Fibroblast of peridontal ligament (primary cell): ENCODE data around the gene AUTS2.

Experiments
- DNase-seq: peaks from one replicate; pipeline ENCODE4 v3.0.0-alpha.2; 2010; ENCODE audit errors: extremely low read depth

The AUTS2 gene

DNA sequence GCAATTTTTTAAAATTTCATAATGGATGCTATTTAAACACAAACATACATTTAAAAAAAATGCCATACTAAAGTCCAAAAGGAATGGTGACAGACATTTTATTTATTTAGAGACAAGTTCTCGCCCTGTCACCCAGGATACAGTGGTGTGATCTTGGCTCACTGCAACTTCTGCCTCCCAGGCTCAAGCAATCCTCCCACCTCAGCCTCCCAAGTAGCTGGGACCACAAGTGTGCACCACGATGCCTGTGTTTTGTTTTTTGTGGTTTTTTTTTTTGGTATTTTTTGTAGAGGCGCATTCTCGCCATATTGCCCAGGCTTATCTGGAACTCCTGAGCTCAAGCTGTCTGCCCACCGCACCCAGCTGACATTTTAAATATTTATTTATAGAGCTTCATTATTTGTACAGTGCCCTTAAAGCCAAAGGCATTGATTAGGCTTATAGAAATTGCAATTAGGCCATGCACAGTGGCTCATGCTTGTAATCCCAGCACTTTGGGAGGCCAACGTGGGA lies 703.5 kb downstream of the AUTS2 start:
- DNase-seq = no peak

DNA sequence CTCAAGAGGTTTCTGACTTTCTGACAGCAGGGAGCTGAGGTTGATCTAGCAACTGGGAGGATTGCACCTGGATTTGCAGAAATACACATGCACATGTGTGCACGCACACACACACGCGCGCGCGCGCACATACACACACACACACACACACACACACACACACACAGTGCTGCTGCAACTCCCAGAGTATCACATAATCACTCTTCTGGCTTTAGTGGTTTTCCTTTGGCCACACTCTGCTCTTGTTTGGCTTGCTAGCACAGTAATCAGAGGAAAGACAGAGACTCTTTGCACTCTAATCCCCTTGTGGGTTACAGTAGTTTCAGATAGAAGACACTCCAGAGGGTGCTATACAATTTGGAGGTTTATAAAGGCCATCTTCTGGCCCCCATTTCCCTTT lies 705.0 kb downstream of the AUTS2 start:
- DNase-seq = no peak

DNA sequence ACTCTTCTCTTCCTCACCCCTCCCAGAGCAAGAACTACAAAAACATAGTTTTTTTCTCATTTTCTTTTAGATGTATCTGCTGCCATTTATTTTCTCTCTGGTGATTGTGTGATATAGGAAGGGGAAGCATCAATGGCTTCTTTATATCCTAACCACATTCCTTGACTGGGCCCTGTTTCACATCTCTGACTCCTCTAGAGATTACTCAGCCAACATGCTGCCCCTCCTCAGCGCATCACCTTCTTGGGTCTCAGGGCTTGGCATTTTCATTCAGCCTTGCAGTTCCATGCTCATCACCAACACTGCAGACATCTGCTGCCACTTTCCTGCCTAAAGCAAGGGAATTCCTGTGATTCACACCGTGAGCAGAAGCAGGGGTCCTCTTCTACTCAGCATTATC lies 705.5 kb downstream of the AUTS2 start:
- no peak for DNase-seq

DNA sequence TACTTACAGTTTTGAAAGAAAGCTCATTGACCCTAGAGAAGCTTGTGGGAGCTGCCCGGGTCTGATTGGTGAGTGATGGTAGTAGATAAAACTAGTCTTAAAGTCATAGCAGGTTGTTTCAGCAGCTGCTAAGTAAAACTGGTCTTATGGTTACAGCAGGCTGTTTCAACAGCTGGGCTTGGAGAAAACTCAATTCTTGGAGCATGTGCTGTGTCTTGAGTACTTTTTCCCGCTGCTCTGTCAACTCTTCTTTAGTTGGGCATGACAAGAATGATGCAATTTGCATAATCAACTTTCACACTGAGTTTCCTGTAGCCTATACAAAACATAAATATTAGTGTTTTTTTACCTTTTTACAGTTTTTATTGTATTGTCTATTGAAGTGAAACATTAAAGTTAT lies 707.9 kb downstream of the AUTS2 start:
- DNase-seq = no peak

DNA sequence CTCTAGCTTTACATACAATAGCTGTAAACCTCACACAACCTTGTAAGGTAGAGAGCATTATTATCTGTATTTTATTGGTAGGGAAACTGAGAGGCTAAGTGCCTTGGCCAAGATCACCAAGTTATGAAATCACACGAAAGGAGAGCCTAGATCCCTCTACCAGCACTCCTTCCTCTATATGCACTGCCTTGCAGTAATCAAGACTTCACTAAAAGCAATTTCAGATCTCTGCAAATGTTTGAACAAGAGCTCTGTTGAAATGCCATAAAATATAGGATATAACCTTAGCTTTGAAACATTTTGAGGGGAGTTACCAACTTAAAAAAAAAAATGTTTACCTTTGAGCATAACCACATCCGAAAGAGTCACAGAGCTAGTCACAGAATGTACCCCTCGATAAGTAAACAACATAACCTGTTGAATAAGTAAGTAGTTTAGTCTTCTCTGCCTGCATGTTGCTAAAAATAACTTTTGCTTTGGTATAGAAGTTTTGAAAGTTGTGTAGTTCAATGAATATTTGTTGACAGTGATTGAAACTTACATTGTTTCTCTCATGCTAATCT lies 709.4 kb downstream of the AUTS2 start:
- no peak for DNase-seq

DNA sequence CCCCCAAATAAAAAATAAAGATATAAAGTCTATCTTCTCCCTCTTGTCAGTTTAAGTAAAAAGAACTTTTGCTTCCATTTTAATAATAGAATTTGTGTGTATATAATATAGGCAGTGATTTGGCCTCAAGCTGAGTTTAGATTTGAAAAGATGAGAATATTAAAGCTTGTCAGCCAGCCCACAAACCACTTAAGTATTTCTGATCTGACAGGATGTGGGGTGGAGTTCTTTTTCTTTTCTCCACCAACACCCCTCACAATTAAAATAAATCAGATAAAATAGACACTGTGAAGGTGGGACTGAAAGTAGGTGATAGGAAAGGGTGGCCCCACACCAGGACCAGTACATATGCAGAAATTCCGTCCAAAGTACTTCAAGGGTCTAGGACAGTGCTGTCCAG lies 714.1 kb downstream of the AUTS2 start:
- no peak for DNase-seq

DNA sequence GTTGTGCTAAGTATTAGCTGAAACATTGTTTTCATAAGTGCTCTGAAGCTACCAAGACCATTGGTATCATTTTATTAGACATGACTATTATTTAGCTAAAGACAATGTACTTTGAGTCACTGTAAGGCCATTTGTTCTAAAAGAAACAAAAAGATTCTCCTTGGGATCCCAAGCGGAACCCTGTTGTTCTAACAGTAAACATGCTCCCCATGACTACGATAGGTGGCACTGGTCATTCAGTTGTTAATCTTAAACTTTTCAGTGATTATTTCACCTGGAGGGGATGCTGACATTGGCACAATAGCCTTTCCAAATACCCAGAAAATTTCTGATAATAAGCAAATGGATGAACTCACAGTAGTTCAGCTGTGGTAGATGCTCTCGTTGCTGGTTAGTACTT lies 715.0 kb downstream of the AUTS2 start:
- no peak for DNase-seq

DNA sequence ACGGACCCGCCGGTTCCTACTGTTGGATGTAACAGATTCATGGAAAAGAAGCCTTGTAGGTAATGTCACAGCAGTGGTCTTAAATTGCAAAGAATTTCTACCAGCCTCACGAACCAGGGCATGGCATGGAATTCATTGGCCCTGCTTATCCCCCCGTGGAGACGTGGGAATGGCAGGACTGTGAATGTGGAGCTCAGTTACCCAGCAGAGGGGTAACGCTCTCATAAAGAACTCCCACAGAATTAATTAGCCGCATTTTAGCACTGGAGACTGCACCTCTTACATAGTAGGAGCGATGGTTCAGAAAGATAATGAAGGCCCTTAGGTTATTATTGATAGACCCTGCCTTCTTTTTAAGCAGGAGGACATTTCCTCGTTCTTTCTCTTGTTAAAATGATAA lies 715.4 kb downstream of the AUTS2 start:
- no peak for DNase-seq

DNA sequence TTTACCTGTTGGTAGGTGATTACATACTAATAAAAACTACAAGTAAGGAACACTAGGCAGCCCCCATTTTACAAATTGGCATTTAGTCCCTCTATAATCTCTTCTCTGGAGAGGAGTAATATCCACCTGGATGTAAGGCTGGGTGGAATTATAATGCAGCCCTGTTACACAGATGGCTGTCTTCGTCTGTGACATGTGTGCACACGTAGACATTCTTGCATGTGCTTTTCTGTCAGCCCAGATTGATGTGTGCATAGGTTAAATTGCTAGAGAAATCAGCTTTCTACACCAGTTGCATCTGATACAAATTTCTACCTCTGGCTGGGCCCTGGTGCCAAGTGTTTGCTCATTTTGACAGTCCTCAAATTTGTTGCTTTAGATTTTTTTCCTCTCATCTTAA lies 715.9 kb downstream of the AUTS2 start:
- no peak for DNase-seq

DNA sequence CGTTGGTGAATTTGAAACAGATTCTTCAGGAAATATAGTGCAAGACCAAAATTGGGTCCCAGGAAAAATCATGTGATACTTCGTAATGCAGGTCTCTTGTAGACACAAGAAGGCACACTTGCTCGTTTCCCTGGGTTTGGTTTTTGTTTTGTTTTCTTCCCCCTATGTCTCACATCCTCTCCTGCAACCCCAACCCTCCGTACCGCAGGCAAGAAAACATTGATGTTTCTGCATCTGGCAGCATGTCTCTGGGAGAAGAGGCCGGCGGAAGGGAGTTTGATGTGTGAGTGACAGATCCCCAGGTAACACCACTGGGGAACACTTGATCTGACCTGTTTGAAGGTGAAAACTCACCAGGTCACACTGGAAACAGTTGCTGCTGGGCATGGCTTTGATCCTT lies 718.5 kb downstream of the AUTS2 start:
- DNase-seq = no peak

DNA sequence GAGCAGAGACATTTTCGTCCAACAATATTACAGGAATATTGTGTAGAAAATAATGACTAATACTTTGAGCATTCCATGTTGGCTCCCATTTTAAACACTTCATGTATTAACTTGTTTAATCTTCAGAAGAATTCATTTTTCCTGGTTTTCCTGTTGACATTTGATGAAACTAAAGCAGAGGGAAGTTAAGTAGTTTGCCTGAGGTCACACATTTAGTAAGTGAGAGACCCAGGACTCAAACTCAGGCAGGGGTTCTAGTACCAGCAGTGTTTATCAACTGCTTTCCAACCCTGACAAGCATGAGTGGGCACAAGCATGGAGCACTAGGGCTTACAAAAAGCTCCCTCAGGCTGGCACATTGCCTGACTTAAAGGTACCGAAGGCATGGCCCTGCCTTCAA lies 719.1 kb downstream of the AUTS2 start:
- no peak for DNase-seq

DNA sequence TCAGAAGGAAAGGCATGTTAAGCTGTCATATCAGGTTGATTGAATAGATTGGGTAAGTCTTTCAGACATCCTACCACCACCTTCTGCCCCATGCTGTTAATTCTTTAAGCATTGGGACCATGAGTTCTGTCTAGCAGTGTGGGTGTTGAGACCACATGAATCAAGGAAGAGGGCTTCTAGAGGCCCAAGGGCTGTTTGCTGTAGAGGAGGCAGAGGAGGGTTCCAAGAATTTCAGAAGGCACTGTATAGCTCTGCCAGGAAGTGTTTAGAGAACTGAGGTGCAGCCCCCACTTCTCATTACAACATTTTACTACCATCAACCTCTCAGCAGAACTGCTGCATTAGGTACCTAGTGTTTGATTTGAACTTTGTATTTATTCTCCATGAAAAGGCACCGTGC lies 720.2 kb downstream of the AUTS2 start:
- DNase-seq = no peak

DNA sequence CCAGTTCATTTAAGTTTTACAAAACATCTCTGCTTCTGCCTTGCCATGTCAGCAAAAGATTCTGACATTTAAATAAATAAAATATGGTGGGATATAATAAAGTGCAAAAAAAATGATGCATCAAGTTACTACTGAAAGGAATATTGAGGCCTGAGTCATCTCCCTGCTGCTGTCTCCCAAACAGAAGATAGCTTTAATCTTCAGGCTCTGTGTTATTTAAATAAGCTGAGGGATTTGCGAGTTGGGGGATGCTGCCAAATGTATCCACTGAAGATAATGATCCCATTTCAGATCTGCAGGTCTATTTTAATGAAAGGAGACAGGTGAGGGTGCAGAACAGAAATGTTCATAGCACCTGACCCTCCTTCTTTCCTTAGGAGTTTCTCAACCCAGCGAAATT lies 720.8 kb downstream of the AUTS2 start:
- no peak for DNase-seq

DNA sequence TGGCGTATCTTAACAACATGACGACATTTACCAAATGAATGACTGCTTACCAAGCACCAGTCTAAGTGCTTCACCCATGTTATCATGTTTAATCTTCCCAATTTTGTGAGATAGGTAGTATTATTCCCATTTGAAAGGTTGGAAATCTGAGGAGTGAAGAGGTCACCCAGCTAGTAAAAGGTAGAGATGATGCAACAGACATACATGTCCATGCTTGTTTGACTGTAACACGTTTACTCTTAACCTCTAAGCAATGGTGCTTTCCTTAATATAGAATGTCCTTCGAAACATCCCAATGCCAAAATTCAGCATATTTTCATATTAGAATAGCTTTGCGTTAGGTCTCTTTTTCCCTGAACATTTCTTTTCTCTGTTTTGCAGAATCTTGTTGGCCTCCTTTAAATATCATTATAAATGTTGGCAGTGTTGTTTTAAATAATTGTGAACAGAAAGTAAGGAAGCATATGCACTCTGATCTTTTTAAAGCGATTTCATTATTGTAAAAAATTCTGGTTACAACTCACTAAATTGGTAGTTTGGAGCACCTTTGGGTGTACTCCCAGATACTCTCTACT lies 722.8 kb downstream of the AUTS2 start:
- no peak for DNase-seq

DNA sequence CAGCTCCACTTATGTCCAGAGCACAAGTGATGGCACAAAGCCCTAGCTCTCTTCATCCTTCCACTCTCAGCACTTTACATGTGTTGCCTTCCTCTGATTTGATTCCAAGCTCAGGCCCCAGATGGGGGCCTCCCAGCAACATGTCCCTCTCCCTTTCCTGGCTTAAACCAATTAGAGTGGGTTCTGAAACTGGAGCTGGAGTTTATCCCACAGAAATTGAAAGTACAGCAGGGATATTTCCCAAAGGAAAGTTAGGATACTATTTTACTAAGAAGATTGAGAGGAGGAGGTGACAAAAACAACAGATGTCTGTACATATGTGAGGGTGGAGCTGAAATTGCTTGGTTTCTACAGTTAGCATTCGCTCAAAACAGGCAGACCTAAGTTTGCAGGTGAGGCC lies 724.6 kb downstream of the AUTS2 start:
- no peak for DNase-seq

DNA sequence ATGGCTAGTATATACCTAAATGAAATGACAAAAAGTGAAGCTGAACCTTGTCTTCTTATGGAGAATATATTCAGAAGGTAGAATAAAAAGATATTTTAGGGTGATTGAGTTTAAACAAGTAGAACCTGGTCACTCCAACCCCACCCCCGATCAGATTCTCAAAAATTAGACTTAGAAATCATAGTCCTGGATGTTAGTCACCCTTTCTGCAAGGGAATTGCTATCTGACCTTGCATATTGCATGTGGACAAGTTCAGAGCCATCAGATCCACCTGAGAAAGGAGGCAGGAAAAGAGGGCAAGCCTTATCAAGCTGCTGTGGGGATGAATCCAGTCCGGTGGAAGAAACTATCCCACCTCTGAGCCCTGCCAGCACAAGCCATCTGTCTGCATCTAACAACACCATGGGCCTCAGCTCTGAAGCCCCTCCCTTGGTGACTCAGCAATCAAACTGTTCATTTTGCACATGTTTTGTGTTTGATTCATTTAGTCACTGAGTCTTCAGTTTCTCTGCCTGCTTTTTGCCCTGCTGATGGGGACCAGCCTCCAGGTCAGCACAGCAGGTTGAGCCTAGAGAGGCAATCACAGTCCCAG lies 727.3 kb downstream of the AUTS2 start:
- peak; percentile 55 for DNase-seq

DNA sequence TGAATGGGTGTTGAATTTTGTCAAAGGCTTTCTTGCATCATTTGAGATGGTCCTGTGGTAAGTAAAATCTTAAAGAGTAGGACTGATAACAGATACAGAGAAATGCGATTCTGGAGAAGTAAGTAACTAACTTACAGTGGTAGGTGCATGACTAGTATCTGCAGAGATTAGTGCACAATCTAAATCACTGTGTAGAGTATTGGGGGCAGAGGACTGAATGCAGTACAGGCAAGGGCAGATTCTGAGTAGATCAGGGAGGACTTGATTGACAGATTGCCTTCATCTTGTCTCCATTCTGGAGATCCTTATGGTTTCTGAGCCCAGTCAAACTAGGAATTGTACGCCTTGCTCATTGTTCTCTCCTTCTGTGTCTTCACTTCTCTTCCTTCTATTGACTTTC lies 736.0 kb downstream of the AUTS2 start:
- DNase-seq = no peak

DNA sequence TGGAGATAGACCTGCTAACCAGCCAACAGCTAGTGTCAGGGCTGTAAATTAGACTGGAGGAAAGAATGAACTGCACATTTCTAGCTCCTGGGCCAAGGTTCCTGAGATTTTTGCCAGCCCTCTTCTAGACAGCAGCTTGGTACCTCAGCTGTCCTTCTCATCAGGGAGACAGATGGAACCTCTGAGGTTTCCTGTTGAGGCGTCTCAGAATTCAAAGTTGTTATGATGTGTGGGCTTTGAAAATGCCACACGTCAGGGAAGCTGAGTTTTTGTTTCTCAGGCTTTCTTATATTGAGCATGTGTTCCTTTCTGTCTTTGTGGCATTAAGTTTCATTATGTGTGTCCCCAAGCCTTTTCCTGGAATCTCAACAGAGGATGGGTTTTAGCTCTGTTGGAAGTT lies 736.6 kb downstream of the AUTS2 start:
- no peak for DNase-seq

DNA sequence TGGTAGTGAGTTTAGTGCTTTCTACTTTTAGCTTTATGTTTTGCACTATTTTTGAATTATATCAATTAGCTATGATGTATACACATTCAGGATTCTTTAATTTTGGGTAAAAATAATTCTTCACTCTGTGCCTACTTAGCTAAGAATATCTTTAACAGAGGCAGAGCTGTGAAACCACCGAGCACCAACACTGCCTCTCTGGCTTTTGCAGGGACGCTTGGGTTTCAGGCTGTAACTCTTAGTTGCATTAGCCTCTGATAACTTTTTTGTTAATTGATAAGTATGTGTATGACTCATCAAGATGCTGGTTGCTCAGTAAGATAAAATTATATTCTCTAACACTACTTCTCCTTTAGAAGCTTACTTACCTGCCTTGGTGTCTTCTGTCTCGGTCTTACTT lies 738.3 kb downstream of the AUTS2 start:
- DNase-seq = no peak

DNA sequence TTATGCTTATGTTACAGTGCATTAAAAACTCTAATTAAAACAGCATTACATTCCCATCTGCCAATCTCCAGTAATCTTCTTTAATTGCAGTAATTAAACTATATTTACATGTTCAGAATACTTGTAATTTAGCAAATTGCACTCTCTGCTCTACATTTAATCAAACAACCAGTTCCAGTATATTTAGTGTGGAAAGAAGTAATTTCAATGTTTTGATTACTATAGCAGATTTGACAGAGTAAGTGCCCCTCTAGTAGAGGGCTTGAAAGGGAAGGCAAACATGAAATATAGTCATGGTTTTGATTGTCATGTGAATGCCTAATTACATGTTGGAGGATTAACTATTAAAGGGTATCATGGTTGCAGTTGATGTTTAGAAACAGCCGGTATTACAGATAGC lies 739.7 kb downstream of the AUTS2 start:
- no peak for DNase-seq

DNA sequence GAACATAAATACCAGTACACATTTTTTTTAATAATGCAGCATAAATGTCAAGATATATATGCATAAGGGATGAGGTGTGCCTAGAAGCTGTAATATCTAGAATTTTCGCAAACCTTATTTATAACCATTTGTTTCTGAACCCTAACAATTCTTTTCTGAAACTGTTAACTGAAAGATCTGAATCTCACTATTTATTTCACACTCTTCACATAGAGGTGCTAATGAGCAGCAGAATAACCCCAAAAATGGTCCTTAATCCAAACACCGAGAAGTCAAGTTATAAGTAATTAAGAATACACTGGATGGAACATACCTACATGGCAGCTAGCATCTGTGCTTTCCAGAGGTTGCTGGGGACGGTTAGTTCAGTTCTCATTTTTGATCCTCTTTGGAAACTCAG lies 742.0 kb downstream of the AUTS2 start:
- DNase-seq = no peak

DNA sequence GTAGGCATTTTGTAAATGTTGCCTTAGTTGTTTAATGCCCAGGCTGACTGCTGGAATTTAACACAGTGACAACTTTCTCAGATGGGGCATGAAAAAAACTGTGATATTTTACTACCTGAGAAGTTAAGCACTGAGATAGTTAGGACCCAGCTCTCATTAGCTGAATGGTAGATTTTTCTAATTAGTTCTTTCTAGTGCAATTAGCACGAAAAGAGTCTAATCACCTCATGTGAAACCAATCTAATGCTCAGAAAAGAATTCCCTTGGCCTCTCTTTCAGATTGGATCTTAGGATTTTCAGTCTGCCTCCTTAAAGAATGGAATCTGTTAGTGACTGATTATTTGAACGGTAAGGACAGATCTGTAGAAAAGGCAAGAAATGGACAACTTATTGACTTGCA lies 743.2 kb downstream of the AUTS2 start:
- DNase-seq = no peak

DNA sequence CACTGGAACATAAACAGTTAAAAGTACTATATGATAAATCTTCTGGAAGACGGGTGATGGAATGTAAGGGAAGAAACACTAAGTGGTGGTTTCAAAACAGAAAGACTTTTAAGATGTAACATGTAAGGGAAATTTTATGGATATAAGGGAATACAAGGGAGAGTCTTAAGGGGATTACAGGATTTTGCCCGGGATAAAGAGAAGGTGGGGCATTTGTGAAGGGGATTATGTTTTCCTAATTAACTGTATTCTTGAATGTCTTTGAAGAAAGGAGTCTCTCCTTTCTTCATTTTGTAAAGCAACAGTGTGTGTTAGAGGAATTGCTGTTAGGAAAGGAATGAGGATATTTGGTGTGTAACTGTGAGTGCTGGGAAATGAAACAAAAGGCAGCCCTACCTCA lies 745.2 kb downstream of the AUTS2 start:
- no peak for DNase-seq

DNA sequence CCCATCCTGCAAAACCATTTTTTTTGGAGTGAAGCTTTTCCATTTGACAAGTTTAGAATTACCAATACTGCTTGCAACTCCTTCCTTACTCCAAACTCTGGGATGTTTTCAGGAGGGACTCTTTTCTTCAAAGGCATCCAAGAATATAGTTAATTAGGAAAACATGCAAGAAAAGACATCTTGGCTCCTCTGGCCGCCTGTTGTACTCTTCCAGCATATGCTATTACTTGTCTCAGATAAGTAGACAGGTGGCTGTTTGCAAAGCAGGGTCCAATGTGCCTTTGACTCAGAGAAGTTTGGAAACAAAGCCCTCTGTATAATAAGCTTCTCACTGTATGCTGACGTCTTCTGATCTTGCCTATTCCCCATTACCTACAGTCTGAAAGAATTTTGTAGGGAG lies 746.5 kb downstream of the AUTS2 start:
- DNase-seq = no peak
